Measurements from ENCODE around the gene NT5M. TPM values are rescaled to one million over a fixed set of nuclear protein-coding genes. Genes with fewer than 3 reads are reported as not detected.

Gene NT5M
- total RNA-seq, 2 donors from 2014 or later: 6.5 to 11.8 TPM

DNA sequence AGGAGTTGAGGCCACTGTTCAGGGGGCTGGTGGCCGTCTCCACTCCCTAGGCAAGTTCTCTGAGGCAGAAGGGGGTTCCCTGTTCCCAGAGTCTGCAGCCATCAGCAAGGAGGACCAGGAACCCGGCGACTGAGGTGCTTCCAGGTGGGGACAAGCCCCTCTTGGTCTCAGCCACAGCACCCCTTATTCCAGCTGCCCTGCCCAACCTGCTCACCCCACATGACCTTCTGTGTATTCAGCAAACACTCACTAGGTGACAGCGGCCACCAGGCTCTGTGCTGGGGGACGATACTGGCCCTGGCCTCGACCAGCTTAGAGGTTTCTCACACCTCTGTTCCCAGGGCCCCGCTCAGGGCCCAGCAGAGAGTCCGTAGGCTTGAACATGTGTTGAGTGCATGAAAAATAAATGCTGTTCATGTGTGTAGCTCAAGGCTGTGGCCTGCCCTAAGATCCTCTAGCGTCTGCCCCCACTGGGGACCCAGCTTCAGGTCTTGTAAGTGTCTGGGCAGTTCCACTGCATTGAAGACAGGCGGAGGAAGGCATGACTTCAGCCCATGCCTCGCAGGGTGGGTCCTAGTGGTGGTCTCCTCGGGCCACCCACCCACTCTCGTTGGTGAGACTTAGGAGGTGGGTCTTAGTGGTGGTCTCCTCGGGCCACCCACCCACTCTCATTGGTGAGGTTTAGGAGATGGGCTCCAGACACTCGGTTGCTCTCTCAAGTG is 44.2 kb downstream of the NT5M start:
- no peak overlapping the region for H3K4me3 Mint-ChIP-seq
- no peaks in the 10 kb centered on the region for H3K9me3 ChIP-seq (ENCODE audit: control insufficient read depth, low read length)
- no peak overlapping the region for H3K4me3 ChIP-seq (ENCODE audit: low read length)
- H3K36me3 Mint-ChIP-seq (ENCODE audit: low read depth): no peaks in the 10 kb centered on the region
- 82 to 90% methylated on average over 3 to 15 of the region's 15 CpGs for WGBS, 2 experiments (ENCODE audit: insufficient coverage in 1 of 2, insufficient read length in 1 of 2)
- no peaks in the 10 kb centered on the region for H3K36me3 ChIP-seq (ENCODE audit: control insufficient read depth, insufficient read depth, low read length)
- no peak overlapping the region for H3K9ac ChIP-seq (ENCODE audit: extremely low read depth, low read length, poor library complexity, severe bottlenecking)
- no peak overlapping the region for H3K27ac Mint-ChIP-seq
- no peaks in the 10 kb centered on the region for H3K27me3 Mint-ChIP-seq (ENCODE audit: insufficient read depth)
- peak; percentile 52 for DNase-seq
- no peak for TF ChIP-seq CTCF (conservative IDR thresholded peaks at IDR 0.05)
- H3K4me1 Mint-ChIP-seq: no peaks in the 10 kb centered on the region
- no peaks in the 10 kb centered on the region for H3K4me1 ChIP-seq (ENCODE audit: control insufficient read depth, insufficient read depth, low read length)
- no peaks in the 10 kb centered on the region for H3K9me3 Mint-ChIP-seq
- no peaks in the 10 kb centered on the region for H3K27me3 ChIP-seq (ENCODE audit: control insufficient read depth, insufficient read depth, low read length, poor library complexity, severe bottlenecking)
- H3K27ac ChIP-seq (ENCODE audit: low read depth, low read length): no peak overlapping the region

- H3K36me3 ChIP-seq (ENCODE audit: control insufficient read depth, insufficient read depth, low read length): no peaks in the 10 kb centered on the region
- Mint-ChIP-seq H3K27ac (no peak overlapping the region), H3K4me3 (no peak overlapping the region), H3K9me3 (no peaks in the 10 kb centered on the region), H3K4me1 (no peaks in the 10 kb centered on the region), H3K27me3 (ENCODE audit: insufficient read depth) (no peaks in the 10 kb centered on the region), H3K36me3 (ENCODE audit: low read depth) (no peaks in the 10 kb centered on the region)
- H3K4me3 ChIP-seq (ENCODE audit: low read length): no peak overlapping the region
- 90 to 94% methylated on average over 3 to 10 of the region's 10 CpGs for WGBS, 2 experiments (ENCODE audit: insufficient coverage in 1 of 2, insufficient read length in 1 of 2)
- H3K9me3 ChIP-seq (ENCODE audit: control insufficient read depth, low read length): no peaks in the 10 kb centered on the region
- H3K27me3 ChIP-seq (ENCODE audit: control insufficient read depth, insufficient read depth, low read length, poor library complexity, severe bottlenecking): no peaks in the 10 kb centered on the region
- no peak overlapping the region for H3K9ac ChIP-seq (ENCODE audit: extremely low read depth, low read length, poor library complexity, severe bottlenecking)
- no peak overlapping the region for H3K27ac ChIP-seq (ENCODE audit: low read depth, low read length)
- no peak for TF ChIP-seq CTCF (conservative IDR thresholded peaks at IDR 0.05)
- no peaks in the 10 kb centered on the region for H3K4me1 ChIP-seq (ENCODE audit: control insufficient read depth, insufficient read depth, low read length)
- peak; percentile 43 for DNase-seq
These were observed 45.0 kb downstream of the NT5M start for GRCh38 chr17:17347956-17348871.

DNA sequence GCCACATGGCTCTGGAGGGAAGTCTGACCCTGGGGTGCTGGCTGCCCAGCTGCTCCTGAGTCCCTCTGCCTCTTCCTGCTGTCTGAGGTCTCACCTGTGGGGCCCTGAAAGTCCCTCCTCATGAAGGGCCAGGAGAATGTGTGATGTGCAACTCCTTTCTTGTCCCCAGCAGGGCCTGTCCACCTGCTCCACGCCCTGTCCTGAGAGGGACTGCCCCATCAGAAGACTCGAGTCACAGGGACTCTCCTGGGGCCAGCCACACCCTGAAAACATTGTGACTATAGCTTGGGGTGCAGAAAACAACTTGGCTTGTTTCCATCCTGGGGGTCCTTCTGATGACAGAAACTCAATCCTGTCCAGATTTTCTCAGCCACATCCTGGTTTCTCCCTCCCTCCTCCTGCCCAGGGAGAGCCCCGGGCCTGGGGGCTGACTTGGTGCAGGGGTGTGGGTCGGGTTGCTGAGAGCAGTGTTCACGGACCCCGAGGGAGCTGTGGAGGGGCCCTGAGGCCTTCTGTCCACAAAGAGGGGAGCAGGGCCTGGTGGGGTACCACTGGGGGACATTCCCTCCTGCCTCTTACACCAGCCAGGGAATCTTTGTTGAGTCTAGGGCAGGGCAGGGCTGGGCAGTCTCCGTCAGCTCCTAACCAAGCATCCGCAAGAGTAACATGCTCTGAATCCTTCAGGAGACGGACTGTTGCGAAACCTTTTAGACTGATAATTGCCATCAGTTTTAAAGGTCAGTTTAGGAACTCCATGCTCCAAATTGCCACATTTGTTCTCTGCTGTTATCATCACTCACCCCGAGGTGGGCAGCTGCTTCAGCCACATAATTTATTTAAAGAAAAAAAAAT is 45.9 kb downstream of the NT5M start:
- Histone ChIP-seq H3K27ac (ENCODE audit: low read depth, low read length) (no peak overlapping the region), H3K27me3 (ENCODE audit: control insufficient read depth, insufficient read depth, low read length, poor library complexity, severe bottlenecking) (no peaks in the 10 kb centered on the region), H3K4me1 (ENCODE audit: control insufficient read depth, insufficient read depth, low read length) (no peaks in the 10 kb centered on the region), H3K9ac (ENCODE audit: extremely low read depth, low read length, poor library complexity, severe bottlenecking) (no peak overlapping the region), H3K9me3 (ENCODE audit: control insufficient read depth, low read length) (no peaks in the 10 kb centered on the region), H3K4me3 (ENCODE audit: low read length) (no peak overlapping the region), H3K36me3 (ENCODE audit: control insufficient read depth, insufficient read depth, low read length) (no peaks in the 10 kb centered on the region)
- Mint-ChIP-seq H3K27me3 (ENCODE audit: insufficient read depth) (no peaks in the 10 kb centered on the region), H3K4me3 (no peak overlapping the region), H3K27ac (no peak overlapping the region), H3K9me3 (no peaks in the 10 kb centered on the region), H3K4me1 (no peaks in the 10 kb centered on the region), H3K36me3 (ENCODE audit: low read depth) (no peaks in the 10 kb centered on the region)
- WGBS, 2 experiments (ENCODE audit: insufficient coverage in 1 of 2, insufficient read length in 1 of 2): 88 to 92% methylated on average over 6 to 11 of the region's 11 CpGs
- TF ChIP-seq CTCF (conservative IDR thresholded peaks at IDR 0.05): no peak
- peak; percentile 43 for DNase-seq
